GM12878 (cell line): ENCODE measurements around the gene USP21. TPM values are rescaled to one million over a fixed set of nuclear protein-coding genes. Genes with fewer than 3 reads are reported as not detected.

ENCODE experiments used
- ATAC-seq: fragments of 200-7000 bp; cut with Tn5 transposase; 3 replicates; pipeline ENCODE4 v1.9.1; 2020; ENCODE audit warnings: mild to moderate bottlenecking, moderate library complexity
- BruUV-seq: library from RNA; stranded (reverse); fragments of 400-500 nt; replicated peaks from 2 replicates; lab custom pipeline; 2021; lab: Mats Ljungman, UMichigan
- CTCF ChIA-PET: fragments of 300-600 bp; sonication (Branson Sonifier 250); formaldehyde crosslinking; extraction: SDS; loops from one replicate; lab custom pipeline; 2021; ENCODE audit warnings: inconsistent platforms; lab: Yijun Ruan, JAX
- POLR2A ChIA-PET: fragments of 350-600 bp; formaldehyde crosslinking; extraction: SDS; loops from one replicate; lab custom pipeline; 2021; ENCODE audit warnings: inconsistent platforms; lab: Charles Lee
- RAD21 ChIA-PET: fragments of 300-600 bp; sonication (Branson Sonifier 250); formaldehyde crosslinking; loops from one replicate; lab custom pipeline; 2023; ENCODE audit warnings: antibody characterized with exemption; ENCODE audit not compliant: unreplicated experiment; lab: Charles Lee
- SMC1A ChIA-PET: fragments of 300-600 bp; sonication (Branson Sonifier 250); formaldehyde crosslinking; loops from one replicate; lab custom pipeline; 2023; ENCODE audit not compliant: unreplicated experiment, uncharacterized antibody; lab: Charles Lee
- DNase-seq: peaks from one replicate; pipeline ENCODE4 v3.0.0-alpha.2; 2011; ENCODE audit warnings: low read depth, low spot score
- FAIRE-seq: peaks from 3 replicates; lab custom pipeline; 2011; peaks lifted over from hg19 to GRCh38; lab: Jason Lieb, UNC
- H2AFZ ChIP-seq: 2 replicates; pipeline ENCODE4 v1.6.0; 2011; ENCODE audit warnings: low read depth, low read length, control low read depth; ENCODE audit not compliant: control insufficient read depth
- H3K27ac ChIP-seq: 2 replicates; pipeline ENCODE4 v1.5.1; 2011; ENCODE audit warnings: control low read depth; ENCODE audit not compliant: control insufficient read depth, insufficient read depth
- H3K27me3 ChIP-seq, 2 experiments: replicated peaks in 1 of 2; 2 replicates each; pipeline versions ENCODE4 v1.6.0 to v1.6.1; 2011; ENCODE audit warnings: low read length in 1 of 2; ENCODE audit not compliant: control insufficient read depth in 2 of 2, insufficient read depth in 2 of 2
- H3K36me3 ChIP-seq, 2 experiments: 2 replicates each; pipeline ENCODE4 v1.5.1; 2011; ENCODE audit warnings: low read length in 1 of 2; ENCODE audit not compliant: control insufficient read depth in 2 of 2, insufficient read depth in 2 of 2
- H3K4me1 ChIP-seq: 2 replicates; pipeline ENCODE4 v1.6.1; 2011; ENCODE audit warnings: mild to moderate bottlenecking, low read length, moderate library complexity, mixed read lengths; ENCODE audit not compliant: control insufficient read depth, insufficient read depth
- H3K4me2 ChIP-seq: 2 replicates; pipeline ENCODE4 v1.6.0; 2011; ENCODE audit warnings: control low read depth; ENCODE audit not compliant: control insufficient read depth, insufficient read depth
- H3K4me3 ChIP-seq: fragments of 200-600 bp; sonication (generic); 2 replicates; pipeline ENCODE4 v1.5.1; 2016
- H3K79me2 ChIP-seq: 2 replicates; pipeline ENCODE4 v1.6.0; 2011; ENCODE audit warnings: low read length; ENCODE audit not compliant: control insufficient read depth, insufficient read depth
- H3K9ac ChIP-seq: 2 replicates; pipeline ENCODE4 v1.8.0; 2011; ENCODE audit warnings: low read length, control low read depth, mixed read lengths; ENCODE audit not compliant: control insufficient read depth, insufficient read depth
- H3K9me3 ChIP-seq: replicated peaks from 3 replicates; pipeline ENCODE4 v1.5.1; 2011; ENCODE audit warnings: mild to moderate bottlenecking, low read length; ENCODE audit not compliant: control insufficient read depth, insufficient read depth
- H4K20me1 ChIP-seq: 2 replicates; pipeline ENCODE4 v1.6.0; 2011; ENCODE audit not compliant: control insufficient read depth, insufficient read depth
- LARP7 ChIP-seq: fragments of 450-650 bp; IDR thresholded peaks from 2 replicates; pipeline ENCODE4 v1.6.1; 2017; ENCODE audit warnings: mild to moderate bottlenecking
- MLLT1 ChIP-seq: fragments of 450-650 bp; IDR thresholded peaks from 2 replicates; pipeline ENCODE4 v1.6.1; 2016; ENCODE audit warnings: mild to moderate bottlenecking
- PBX3 ChIP-seq: IDR thresholded peaks from 2 replicates; pipeline ENCODE4 v1.6.1; 2011; ENCODE audit warnings: mild to moderate bottlenecking, low read depth, low read length, moderate library complexity; ENCODE audit not compliant: insufficient replicate concordance
- REST ChIP-seq: IDR thresholded peaks from 2 replicates; pipeline ENCODE4 v1.6.1; 2012; ENCODE audit warnings: mild to moderate bottlenecking, low read depth, low read length
- WGBS: methylation state at CpG from one replicate; pipeline ENCODE4 v1.1.6; 2016; ENCODE audit warnings: low lambda C conversion rate; ENCODE audit not compliant: insufficient replicate concordance, insufficient coverage; ENCODE audit errors: missing lambda C conversion rate; 5-methylcytosine and 5-hydroxymethylcytosine counted together
- in situ Hi-C: fragments of 300-500 bp; cut with MboI; formaldehyde crosslinking; loops from 9 replicates; pipeline ENCODE4 v1.14.3; 2018; ENCODE audit warnings: mixed read lengths
- intact Hi-C: fragments of 100-400 bp; cut with micrococcal nuclease; formaldehyde crosslinking; loops from one replicate; pipeline ENCODE4 v1.14.2; 2022; ENCODE audit not compliant: unreplicated experiment
- polyA plus RNA-seq, 11 experiments: library from polyadenylated mRNA; depleted of rRNA in 4 of 11; unstranded in 6 of 11; stranded (reverse) in 5 of 11; fragments of >200 nt; fragmentation: Nextera tagmentation in 4 of 11; fragmentation: Illumina TruSeq in 1 of 11; extraction: Ambion mirVana in 4 of 11; extraction: Trizol in 1 of 11; gene quantifications; 1 replicate in 1 of 11; 2 replicates in 10 of 11; pipeline versions ENCODE4 v1.2.1 to v1.2.3, GENCODE V29; 2011 to 2016; ENCODE audit warnings: inconsistent platforms in 2 of 11, missing spikeins in 2 of 11, low read depth in 1 of 11
- total RNA-seq, 4 experiments: library from RNA; depleted of rRNA in 3 of 4; stranded (reverse); fragments of >200 nt in 3 of 4; fragmentation: Illumina TruSeq in 1 of 4; extraction: Trizol in 1 of 4; gene quantifications; 2 replicates each; pipeline versions ENCODE4 v1.2.1 to v1.2.3, GENCODE V29; 2013 to 2021

USP21 gene
- total and polyA plus RNA-seq, 10 of the 15 experiments (the other 5 are each of a cell fraction or from before 2014, with no cell fraction given): 3.2 to 28.6 (median 16.6) TPM

- POLR2A ChIA-PET: interaction anchor here (0.6 to 2.9 kb wide), 16 partner anchors 9 to 222 kb away, joined by 3 to 17 read pairs (median 6); partner anchors contain the start of genes ARHGAP30, B4GALT3, DEDD and NDUFS2
- SMC1A ChIA-PET: interaction anchor here (0.8 to 3.5 kb wide), 15 partner anchors 9 to 215 kb away, joined by 3 to 18 read pairs (median 6); partner anchors contain the start of genes B4GALT3, NDUFS2, TOMM40L and UFC1
- H3K4me3 ChIP-seq: peak overlapping the region; percentile 86
- CTCF ChIA-PET: interaction anchor here (0.6 to 5.0 kb wide), 20 partner anchors 9 to 222 kb away, joined by 3 to 60 read pairs (median 6); partner anchors contain the start of genes B4GALT3, NDUFS2, TOMM40L and UFC1
- no peaks in the 10 kb centered on the region for H4K20me1 ChIP-seq
- BruUV-seq: no TSS peak
- H3K27ac ChIP-seq: peak overlapping the region; percentile 4
- 5% methylated on average over 33 of the region's 33 CpGs for WGBS
- peaks cover 9 to 10% of the 10 kb centered on the region in 2 experiments for H3K36me3 ChIP-seq
- peak overlapping the region; percentile 99 for H3K4me2 ChIP-seq
- H2AFZ ChIP-seq: peak overlapping the region; percentile 27
- H3K9me3 ChIP-seq: no peaks in the 10 kb centered on the region
- TF ChIP-seq REST (no peak), LARP7 (peak; percentile 64; the same call in 1 of the 2 replicates), MLLT1 (0 out of 2 replicates have a peak, but pooled peaks have one; percentile 8), PBX3 (no peak)
- no peaks in the 10 kb centered on the region for H3K27me3 ChIP-seq
- ATAC-seq (peak; percentile 20), DNase-seq (no peak), FAIRE-seq (no peak)
- H3K9ac ChIP-seq: peak overlapping the region; percentile 64
- RAD21 ChIA-PET: interaction anchor here (0.5 to 4.8 kb wide), 15 partner anchors 9 to 591 kb away, joined by 3 to 34 read pairs (median 6); partner anchors contain the start of genes ARHGAP30, B4GALT3, DEDD and NDUFS2
- intact Hi-C loops: no loop called here
- peaks cover 8% of the 10 kb centered on the region for H3K4me1 ChIP-seq
- H3K79me2 ChIP-seq: no peaks in the 10 kb centered on the region
- in situ Hi-C loops: no loop called here
Measured at GRCh38 chr1:161166669-161167548, 7.6 kb downstream of the USP21 start.
